Duodenal mucosa (tissue), 2 donors: ENCODE measurements around the gene UFD1.

Experiments used
- H3K27ac ChIP-seq: one replicate; pipeline ENCODE4 v1.7.0; 2013; ENCODE audit warnings: low read depth, low read length
- H3K27me3 ChIP-seq, 2 donors: one replicate each; pipeline ENCODE4 v1.7.0; 2013; ENCODE audit warnings: low read length in 2 of 2, control low read depth in 1 of 2; ENCODE audit not compliant: insufficient read depth in 2 of 2, control insufficient read depth in 1 of 2
- H3K36me3 ChIP-seq, 2 donors: one replicate each; pipeline ENCODE4 v1.7.0; 2013; ENCODE audit warnings: low read length in 2 of 2, control low read depth in 1 of 2; ENCODE audit not compliant: insufficient read depth in 2 of 2, control insufficient read depth in 1 of 2
- H3K4me1 ChIP-seq, 2 donors: one replicate each; pipeline ENCODE4 v1.7.0; 2013; ENCODE audit warnings: low read length in 2 of 2, control low read depth in 1 of 2; ENCODE audit not compliant: insufficient read depth in 2 of 2, control insufficient read depth in 1 of 2
- H3K4me3 ChIP-seq, 2 donors: one replicate each; pipeline ENCODE4 v1.7.0; 2013; ENCODE audit warnings: low read length in 2 of 2, low read depth in 1 of 2
- H3K9ac ChIP-seq, 2 donors: one replicate each; pipeline ENCODE4 v1.7.0; 2013; ENCODE audit warnings: low read length in 2 of 2, low read depth in 1 of 2
- H3K9me3 ChIP-seq, 2 donors: one replicate each; pipeline ENCODE4 v1.7.0; 2013; ENCODE audit warnings: low read length in 2 of 2, control low read depth in 1 of 2; ENCODE audit not compliant: control insufficient read depth in 1 of 2

The UFD1 gene

DNA sequence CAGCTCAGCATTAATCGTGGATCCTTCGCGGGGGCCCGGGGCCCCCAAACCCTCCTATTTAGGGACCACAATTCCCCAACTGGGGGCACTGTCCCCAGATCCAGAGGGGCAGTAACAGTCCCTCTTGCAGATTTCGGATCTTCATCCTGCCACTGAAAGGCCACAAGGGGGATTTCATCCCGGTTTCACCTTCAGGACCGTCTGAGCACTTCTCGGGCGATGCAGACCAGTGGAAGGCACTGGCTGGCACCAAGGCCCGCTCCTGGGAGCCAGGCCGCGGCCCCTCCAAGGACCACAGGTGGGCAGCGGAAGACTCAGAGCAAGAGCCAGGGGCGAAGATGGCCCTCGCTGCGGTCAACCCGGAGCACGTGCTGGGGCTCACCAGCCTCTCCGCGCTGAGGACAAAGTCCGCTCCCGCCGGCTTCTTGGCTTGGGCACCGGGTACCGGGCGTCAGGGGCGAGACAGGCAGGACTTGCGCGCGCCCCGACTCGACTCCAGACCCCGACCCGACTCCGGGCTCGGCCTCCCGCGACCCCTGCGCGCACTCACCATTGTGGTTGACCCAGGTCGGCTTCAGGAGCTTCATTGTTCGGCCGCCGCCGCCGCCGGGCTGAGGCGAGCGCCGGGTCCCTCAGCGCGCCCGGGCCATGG is 48.0 kb downstream of the UFD1 start:
- Histone ChIP-seq H3K9me3 (no peaks in the 10 kb centered on the region), H3K27ac (peak overlapping the region; percentile 52), H3K9ac (peak overlapping the region; percentile 81 to 90), H3K4me3 (peak overlapping the region; percentile 80 to 85), H3K27me3 (no peaks in the 10 kb centered on the region), H3K4me1 (peaks cover 24% of the 10 kb centered on the region in 2 donors), H3K36me3 (peaks cover 11 to 17% of the 10 kb centered on the region in 2 donors)

DNA sequence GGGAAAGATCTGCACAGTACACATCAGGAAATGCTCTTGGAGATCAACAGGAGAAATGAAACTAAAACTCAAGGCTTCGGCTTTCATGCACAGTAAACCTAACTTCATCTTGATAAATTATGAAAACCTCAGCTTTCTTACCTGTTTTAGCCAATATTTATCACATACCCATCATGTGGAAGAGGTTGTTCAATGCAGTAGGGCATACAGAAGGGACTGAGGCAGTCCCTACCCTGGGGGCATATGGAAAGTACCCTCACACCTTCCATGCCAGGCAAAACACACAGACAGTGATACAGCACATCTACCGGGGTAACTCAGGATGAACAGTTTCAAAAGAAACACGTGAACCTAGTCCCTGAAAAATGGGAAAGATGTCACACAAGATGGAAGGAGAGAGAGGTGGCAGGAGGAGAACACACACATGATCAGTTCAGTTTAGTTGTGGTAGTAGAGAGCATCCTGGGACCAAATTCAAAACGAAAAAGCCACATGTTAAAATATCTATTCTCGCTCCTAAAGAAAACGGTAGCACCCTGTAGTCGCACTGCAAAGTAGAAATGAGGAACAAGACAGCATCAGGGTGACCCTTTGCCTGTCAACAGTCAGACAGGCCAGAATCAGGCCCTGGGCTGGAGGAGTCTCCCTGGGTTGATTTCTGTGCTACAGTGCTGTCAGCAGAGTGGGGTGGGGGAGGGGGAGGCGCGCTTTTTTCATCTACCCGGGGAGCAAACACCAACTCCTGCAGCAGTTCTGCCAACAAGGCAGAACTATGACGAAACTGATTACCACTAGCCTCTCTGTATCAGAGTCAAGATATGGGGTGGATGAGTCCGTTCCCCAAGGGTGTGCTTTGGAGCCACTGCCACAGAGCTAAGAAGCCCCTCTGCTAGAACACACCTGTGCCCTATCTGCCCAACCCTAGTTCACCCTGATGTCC is 48.8 kb downstream of the UFD1 start:
- Histone ChIP-seq H3K27ac (peak overlapping the region; percentile 52), H3K36me3 (peaks cover 5 to 9% of the 10 kb centered on the region in 2 donors), H3K4me3 (peak overlapping the region; percentile 80 to 85), H3K27me3 (no peaks in the 10 kb centered on the region), H3K9ac (peak overlapping the region; percentile 81 to 90), H3K9me3 (no peaks in the 10 kb centered on the region), H3K4me1 (peaks cover 24% of the 10 kb centered on the region in 2 donors)

DNA sequence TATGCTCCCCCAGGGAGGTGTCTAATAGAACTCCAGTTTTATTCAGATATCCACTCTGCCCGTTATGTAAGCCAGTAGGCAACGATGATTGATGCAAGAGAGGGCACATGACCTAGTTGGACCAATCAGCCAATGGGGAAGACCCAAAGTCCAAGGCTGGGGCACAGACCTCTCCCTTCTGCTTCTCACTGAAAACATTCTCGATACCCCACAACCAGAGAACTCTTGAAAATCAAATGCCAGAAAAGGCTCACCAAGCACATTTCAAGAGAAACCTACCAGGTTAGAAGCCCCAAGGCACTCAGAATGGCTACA is 54.9 kb downstream of the UFD1 start:
- H3K9ac ChIP-seq = no peak overlapping the region
- no peak overlapping the region for H3K27ac ChIP-seq
- no peaks in the 10 kb centered on the region for H3K27me3 ChIP-seq
- H3K36me3 ChIP-seq = peaks cover 3 to 10% of the 10 kb centered on the region in 2 donors
- no peaks in the 10 kb centered on the region for H3K9me3 ChIP-seq
- no peak overlapping the region for H3K4me3 ChIP-seq
- peaks cover 8 to 20% of the 10 kb centered on the region in 2 donors for H3K4me1 ChIP-seq

DNA sequence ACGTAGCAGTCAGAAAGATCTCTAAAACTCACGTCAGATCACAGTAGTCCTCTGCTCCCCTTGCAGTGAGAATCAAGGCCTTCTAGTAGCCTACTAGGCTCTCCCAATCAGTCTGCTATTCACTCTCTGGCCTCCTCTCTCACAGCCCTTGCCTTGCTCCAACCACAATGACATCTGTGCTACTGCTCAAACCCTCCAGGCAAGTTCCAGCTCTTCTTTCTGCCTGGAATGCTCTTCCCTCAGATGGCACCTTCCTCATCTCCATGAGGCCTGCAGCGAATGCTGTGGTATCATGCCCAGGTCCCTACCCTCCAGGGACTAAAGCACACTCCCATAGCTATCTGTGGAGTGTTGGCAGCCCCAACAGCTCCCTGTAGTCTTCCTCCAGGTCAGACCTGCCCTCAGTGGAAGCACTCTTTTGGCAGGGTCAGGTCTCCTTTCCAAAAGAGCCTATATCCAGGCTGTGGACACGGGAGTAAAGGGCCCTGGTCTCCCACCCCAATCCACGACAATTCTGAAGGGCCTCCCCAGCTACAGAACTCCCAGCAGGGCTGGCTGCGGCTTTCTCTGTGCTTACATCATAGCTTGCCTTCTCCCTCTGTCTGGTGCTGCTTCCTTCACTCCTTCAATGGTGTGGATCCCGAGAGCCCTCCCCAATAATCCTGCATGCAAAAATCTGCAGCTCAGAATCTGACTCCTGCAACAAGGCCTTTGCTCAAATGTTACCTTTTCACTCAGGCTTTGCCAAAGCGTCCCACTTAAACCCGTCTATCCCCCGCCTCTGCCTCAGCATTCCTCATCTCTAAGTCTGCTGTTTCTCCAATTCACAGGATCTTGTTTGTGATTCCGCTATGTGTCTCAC is 56.3 kb downstream of the UFD1 start:
- peaks cover 3 to 10% of the 10 kb centered on the region in 2 donors for H3K36me3 ChIP-seq
- H3K9me3 ChIP-seq = no peaks in the 10 kb centered on the region
- H3K27me3 ChIP-seq = no peaks in the 10 kb centered on the region
- H3K4me3 ChIP-seq = no peak overlapping the region
- H3K27ac ChIP-seq = no peak overlapping the region
- H3K9ac ChIP-seq = no peak overlapping the region
- peaks cover 8 to 23% of the 10 kb centered on the region in 2 donors for H3K4me1 ChIP-seq

DNA sequence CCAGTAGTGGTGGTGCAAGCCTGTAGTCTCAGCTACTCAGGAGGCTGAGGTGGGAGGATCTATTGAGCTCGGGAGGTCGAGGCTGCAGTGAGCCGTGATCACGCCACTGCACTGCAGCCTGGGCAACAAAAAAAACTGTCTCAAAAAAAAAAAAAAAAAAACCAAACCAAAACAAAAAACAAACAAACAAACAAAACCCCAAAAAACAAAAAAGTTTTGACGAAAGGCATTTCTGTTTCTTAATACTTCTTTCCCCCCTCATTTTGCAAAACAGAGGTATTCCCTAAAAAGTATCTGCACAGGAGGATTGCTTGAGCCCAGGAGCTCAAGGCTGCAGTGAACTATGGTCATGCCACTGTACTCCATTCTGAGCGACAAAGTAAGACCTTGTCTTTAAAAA is 58.7 kb downstream of the UFD1 start:
- Histone ChIP-seq H3K27me3 (no peaks in the 10 kb centered on the region), H3K4me3 (no peak overlapping the region), H3K9me3 (no peaks in the 10 kb centered on the region), H3K4me1 (peaks cover 8 to 19% of the 10 kb centered on the region in 2 donors), H3K36me3 (peaks cover 0 to 6% of the 10 kb centered on the region in 2 donors), H3K27ac (no peak overlapping the region), H3K9ac (no peak overlapping the region)

DNA sequence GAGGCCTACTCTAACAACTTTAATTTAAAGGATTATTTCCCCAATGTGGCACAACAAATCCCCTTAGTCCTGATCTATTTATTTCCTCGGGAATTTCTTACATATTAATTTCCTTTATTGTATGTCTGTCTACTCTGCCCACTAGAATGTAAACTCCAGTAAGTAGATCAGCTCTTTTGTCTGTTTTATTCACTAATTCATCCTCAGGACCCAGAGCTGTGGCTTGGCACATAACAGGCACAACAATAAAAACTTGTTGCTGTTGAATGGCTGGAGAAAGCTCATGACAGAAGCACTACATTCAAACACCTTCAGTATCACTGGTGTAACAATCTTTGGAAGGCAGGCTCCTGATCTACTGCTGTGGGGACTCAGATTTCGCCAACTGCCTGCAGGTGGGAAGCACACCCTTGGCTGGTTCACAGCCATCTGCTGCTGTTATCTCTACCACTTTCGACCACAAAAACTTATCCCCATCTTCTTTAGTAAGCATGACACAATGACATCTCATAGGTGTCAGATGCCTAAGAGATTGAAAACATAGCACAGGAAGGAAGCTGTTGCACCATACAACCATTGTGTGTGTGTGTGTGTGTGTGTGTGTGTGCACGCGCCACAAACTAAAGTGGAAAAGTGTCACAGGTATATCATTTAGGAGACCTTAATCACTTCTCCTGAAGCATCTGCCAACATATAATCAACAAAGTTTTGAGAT is 59.4 kb downstream of the UFD1 start:
- H3K27ac ChIP-seq = peak overlapping the region; percentile 39
- no peaks in the 10 kb centered on the region for H3K27me3 ChIP-seq
- no peak overlapping the region for H3K9ac ChIP-seq
- H3K9me3 ChIP-seq = no peaks in the 10 kb centered on the region
- peaks cover 8 to 19% of the 10 kb centered on the region in 2 donors for H3K4me1 ChIP-seq
- no peak overlapping the region for H3K4me3 ChIP-seq
- H3K36me3 ChIP-seq = no peaks in the 10 kb centered on the region

DNA sequence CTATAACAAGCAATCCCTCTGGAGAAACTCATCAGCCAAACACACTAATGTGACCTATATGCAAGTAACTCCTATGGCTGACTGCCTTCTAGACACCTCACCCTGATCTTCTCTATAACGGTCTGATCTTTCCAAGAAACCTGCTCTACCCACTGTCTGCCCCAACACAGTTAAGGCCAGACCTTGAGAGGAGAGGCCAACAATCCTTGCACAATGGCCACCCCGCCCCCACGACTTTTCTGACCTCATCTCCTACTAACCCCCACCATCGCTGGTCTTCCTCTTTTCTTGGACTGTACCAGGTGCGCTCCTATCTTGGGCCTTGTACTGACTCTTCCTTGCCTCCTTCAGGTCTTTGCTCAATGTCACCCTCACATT is 59.9 kb downstream of the UFD1 start:
- Histone ChIP-seq H3K4me1 (peaks cover 8 to 15% of the 10 kb centered on the region in 2 donors), H3K9ac (no peak overlapping the region), H3K36me3 (no peaks in the 10 kb centered on the region), H3K27ac (no peak overlapping the region), H3K27me3 (no peaks in the 10 kb centered on the region), H3K9me3 (no peaks in the 10 kb centered on the region), H3K4me3 (no peak overlapping the region)

DNA sequence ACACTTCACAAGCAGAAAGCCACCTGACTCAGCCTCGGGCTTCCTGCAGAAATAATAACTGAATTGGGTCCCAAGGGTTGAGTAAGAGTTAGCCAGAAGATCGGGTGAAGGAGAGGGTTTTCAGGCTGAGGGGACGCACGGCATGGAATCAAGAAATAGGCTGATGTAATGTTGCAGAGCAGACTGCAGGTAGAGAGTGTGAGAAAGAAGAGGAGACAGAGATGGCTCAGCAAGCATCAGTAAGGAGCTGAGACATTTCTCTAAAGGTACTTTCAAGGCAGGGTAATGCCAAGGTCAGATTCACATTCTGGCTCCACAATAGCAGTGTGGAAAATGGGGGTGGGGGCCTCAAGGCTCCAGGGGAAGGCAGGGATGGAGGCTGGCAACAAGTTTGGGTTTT is 66.1 kb downstream of the UFD1 start:
- Histone ChIP-seq H3K9me3 (no peaks in the 10 kb centered on the region), H3K4me3 (no peak overlapping the region), H3K36me3 (peaks cover 9 to 32% of the 10 kb centered on the region in 2 donors), H3K27ac (no peak overlapping the region), H3K27me3 (no peaks in the 10 kb centered on the region), H3K9ac (no peak overlapping the region), H3K4me1 (no peaks in the 10 kb centered on the region)

DNA sequence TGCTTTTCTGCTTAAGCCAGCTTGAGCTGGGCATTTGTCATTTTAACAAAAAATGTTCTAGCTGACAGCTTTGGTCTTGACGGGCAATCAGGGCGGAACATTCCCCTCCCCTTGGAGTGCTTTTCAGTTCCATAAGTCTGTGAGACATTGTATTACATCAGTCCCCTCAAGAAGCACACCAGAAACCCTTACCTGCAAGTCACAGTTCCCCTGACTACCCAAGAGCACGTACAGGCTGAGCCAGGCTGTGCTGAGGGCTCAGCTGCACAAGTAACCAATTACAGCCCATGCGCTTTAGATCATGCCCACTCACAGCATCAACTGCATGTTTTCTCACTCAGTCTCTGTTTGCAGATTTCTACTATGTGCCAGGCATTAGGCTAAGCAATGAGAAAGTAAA is 66.5 kb downstream of the UFD1 start:
- Histone ChIP-seq H3K27ac (no peak overlapping the region), H3K4me1 (no peaks in the 10 kb centered on the region)

More for the DNA sequence above, 66.5 kb downstream of the UFD1 start:
- Histone ChIP-seq H3K4me3 (no peak overlapping the region), H3K27me3 (no peaks in the 10 kb centered on the region), H3K36me3 (peaks cover 13 to 36% of the 10 kb centered on the region in 2 donors), H3K9ac (no peak overlapping the region), H3K9me3 (no peaks in the 10 kb centered on the region)
